Measurements from ENCODE around the gene AGPAT3.

DNA sequence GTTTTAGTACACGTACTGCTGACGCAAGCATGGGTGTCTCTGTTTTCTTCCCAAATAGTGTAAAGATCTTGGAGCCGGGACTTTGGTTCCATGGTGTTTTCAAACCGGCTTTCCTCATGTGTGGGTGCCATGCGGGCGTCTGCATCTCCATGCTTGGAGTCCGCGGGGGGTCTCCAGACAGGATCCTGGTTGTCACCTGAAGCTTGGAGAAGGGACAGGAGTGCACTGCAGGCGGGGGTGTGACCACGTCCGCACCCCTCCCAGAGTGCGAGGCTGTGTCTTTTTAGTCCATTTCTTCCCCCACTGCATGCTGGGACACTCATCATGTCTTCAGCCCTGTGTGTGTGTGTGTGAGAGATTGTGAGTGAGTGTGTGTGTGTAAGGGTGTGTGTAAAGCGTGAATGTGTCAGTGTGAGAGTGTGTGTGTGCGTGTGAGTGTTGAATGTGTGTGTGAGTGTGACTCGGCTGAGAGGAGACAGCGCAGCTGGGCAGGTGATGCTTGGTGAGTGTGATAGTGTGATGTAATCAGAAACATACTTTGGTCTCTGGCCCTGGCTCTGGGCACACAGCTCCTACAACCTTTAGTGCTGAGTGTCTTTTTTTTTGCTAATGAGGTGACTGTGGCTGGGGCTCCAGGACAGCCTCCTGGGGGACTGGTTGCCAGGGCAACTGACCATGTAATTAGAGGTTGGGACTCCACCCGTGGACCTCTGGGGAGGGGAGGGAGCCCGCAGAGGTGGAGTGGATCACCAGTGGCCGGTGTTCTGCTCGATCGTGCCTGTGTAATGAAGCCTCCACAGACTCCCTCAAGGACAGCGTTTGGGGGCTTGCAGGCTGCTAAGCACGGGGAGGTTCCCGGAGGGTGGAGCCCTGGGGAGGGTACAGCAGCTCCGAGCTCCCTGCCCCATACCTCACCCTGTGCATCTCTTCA is 55.1 kb downstream of the AGPAT3 start:
- TF ChIP-seq, protein P1, sequence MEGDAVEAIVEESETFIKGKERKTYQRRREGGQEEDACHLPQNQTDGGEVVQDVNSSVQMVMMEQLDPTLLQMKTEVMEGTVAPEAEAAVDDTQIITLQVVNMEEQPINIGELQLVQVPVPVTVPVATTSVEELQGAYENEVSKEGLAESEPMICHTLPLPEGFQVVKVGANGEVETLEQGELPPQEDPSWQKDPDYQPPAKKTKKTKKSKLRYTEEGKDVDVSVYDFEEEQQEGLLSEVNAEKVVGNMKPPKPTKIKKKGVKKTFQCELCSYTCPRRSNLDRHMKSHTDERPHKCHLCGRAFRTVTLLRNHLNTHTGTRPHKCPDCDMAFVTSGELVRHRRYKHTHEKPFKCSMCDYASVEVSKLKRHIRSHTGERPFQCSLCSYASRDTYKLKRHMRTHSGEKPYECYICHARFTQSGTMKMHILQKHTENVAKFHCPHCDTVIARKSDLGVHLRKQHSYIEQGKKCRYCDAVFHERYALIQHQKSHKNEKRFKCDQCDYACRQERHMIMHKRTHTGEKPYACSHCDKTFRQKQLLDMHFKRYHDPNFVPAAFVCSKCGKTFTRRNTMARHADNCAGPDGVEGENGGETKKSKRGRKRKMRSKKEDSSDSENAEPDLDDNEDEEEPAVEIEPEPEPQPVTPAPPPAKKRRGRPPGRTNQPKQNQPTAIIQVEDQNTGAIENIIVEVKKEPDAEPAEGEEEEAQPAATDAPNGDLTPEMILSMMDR (IDR thresholded peaks at IDR 0.05): no peak
- no peak for TF ChIP-seq EZH2 (IDR thresholded peaks at IDR 0.05)
